Lower leg skin (tissue), 3 donors: ENCODE results near the gene GBF1.

Experiments
- CTCF ChIP-seq, 3 donors: fragments of 450-650 bp; IDR thresholded peaks; one replicate each; pipeline ENCODE4 v1.5.1; 2016; ENCODE audit warnings: antibody characterized with exemption in 3 of 3, mild to moderate bottlenecking in 3 of 3, moderate library complexity in 2 of 3
- POLR2A ChIP-seq, 2 donors: fragments of 450-650 bp; IDR thresholded peaks; one replicate each; pipeline ENCODE4 v1.6.1; 2016 to 2017; ENCODE audit warnings: antibody characterized with exemption in 2 of 2, mild to moderate bottlenecking in 1 of 2, moderate library complexity in 1 of 2

DNA sequence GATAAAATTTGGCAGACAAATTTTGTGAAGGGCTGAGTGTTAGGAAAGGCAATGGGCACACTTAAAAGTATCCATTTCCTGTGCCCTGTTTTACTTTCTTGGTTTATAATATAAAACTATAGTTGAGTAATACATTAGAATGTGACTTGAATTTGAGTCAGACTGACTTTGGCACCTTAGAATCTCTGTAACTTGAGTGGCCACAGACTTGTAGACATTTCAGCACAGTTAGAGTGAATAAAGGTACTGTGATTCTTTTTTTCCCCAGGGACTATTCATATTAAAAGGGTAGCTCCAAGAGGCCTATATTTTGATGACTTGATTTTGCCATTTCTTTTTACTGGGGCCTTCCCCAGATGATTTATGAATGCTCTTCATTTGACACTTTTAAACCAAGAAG, 22.4 kb downstream of the GBF1 start:
- TF ChIP-seq POLR2A (IDR thresholded peaks at IDR 0.05) (no peak), CTCF (IDR thresholded peaks at IDR 0.05) (no peak)
